HEK293 (cell line): ENCODE measurements around the gene RTN4.

Source experiments
- CTCF ChIA-PET: fragments of 350-600 bp; formaldehyde crosslinking; extraction: SDS; loops from one replicate; lab custom pipeline; 2021; ENCODE audit warnings: antibody characterized with exemption; lab: Yijun Ruan, JAX
- POLR2A ChIA-PET: fragments of 300-600 bp; formaldehyde crosslinking; extraction: SDS; loops from one replicate; lab custom pipeline; 2020; ENCODE audit warnings: antibody characterized with exemption, inconsistent platforms; lab: Yijun Ruan, JAX
- H3K27ac ChIP-seq: fragments of 200-500 bp; sonication (Bioruptor generic); 2 replicates; pipeline ENCODE4 v1.5.1; 2014; ENCODE audit warnings: low read depth, low read length, control low read depth, inconsistent platforms; ENCODE audit errors: extremely low read depth
- H3K36me3 ChIP-seq, 2 experiments: fragments of 200-500 bp in 1 of 2; sonication (Bioruptor generic) in 1 of 2; 1 replicate in 1 of 2; 2 replicates in 1 of 2; pipeline ENCODE4 v1.5.1; 2014 to 2017; ENCODE audit warnings: inconsistent platforms in 2 of 2, low read length in 2 of 2; ENCODE audit not compliant: control insufficient read depth in 2 of 2, insufficient read depth in 1 of 2
- H3K4me1 ChIP-seq: fragments of 200-500 bp; sonication (Bioruptor generic); 2 replicates; pipeline ENCODE4 v1.5.1; 2014; ENCODE audit warnings: mild to moderate bottlenecking, low read length, inconsistent platforms; ENCODE audit not compliant: control insufficient read depth, insufficient read depth
- H3K4me3 ChIP-seq: 2 replicates; pipeline ENCODE4 v1.5.1; 2011; ENCODE audit warnings: low read depth, mild to moderate bottlenecking, control low read depth, low read length, moderate library complexity
- H3K9me3 ChIP-seq: fragments of 200-500 bp; sonication (Bioruptor generic); 2 replicates; pipeline ENCODE4 v1.5.1; 2014; ENCODE audit warnings: low read depth, low read length, inconsistent platforms; ENCODE audit not compliant: control insufficient read depth, insufficient read depth
- BCL11A ChIP-seq: fragments of 450-650 bp; formaldehyde crosslinking; IDR thresholded peaks from 2 replicates; pipeline ENCODE4 v1.5.1; 2016; ENCODE audit warnings: low read depth, missing biosample characterization, missing genetic modification characterization
- MYNN ChIP-seq: fragments of 450-650 bp; formaldehyde crosslinking; IDR thresholded peaks from 2 replicates; pipeline ENCODE4 v1.5.1; 2016; ENCODE audit warnings: missing biosample characterization, missing genetic modification characterization, borderline replicate concordance
- REPIN1 ChIP-seq: fragments of 450-650 bp; formaldehyde crosslinking; IDR thresholded peaks from 2 replicates; pipeline ENCODE4 v1.5.1; 2017; ENCODE audit warnings: missing biosample characterization, missing genetic modification characterization, low read depth
- SP3 ChIP-seq: fragments of 450-650 bp; formaldehyde crosslinking; IDR thresholded peaks from 2 replicates; pipeline ENCODE4 v1.5.1; 2016; ENCODE audit warnings: missing biosample characterization, missing genetic modification characterization
- SP7 ChIP-seq: fragments of 450-650 bp; formaldehyde crosslinking; IDR thresholded peaks from 2 replicates; pipeline ENCODE4 v1.5.1; 2016; ENCODE audit warnings: missing biosample characterization, missing genetic modification characterization
- TRIM28 ChIP-seq: IDR thresholded peaks from 2 replicates; pipeline ENCODE4 v1.6.1; 2011; ENCODE audit warnings: low read length, control low read depth, borderline replicate concordance
- WT1 ChIP-seq: fragments of 450-650 bp; formaldehyde crosslinking; IDR thresholded peaks from 2 replicates; pipeline ENCODE4 v1.5.1; 2016; ENCODE audit warnings: missing biosample characterization, missing genetic modification characterization
- ZEB2 ChIP-seq: fragments of 450-650 bp; formaldehyde crosslinking; IDR thresholded peaks from 2 replicates; pipeline ENCODE4 v1.5.1; 2016; ENCODE audit warnings: missing biosample characterization, missing genetic modification characterization
- ZNF10 ChIP-seq: fragments of 450-650 bp; formaldehyde crosslinking; IDR thresholded peaks from 2 replicates; pipeline ENCODE4 v1.5.1; 2017; ENCODE audit warnings: missing biosample characterization, missing genetic modification characterization
- ZNF112 ChIP-seq: fragments of 450-650 bp; formaldehyde crosslinking; IDR thresholded peaks from 2 replicates; pipeline ENCODE4 v1.5.0; 2017; ENCODE audit warnings: missing biosample characterization, missing genetic modification characterization
- ZNF114 ChIP-seq: fragments of 450-650 bp; formaldehyde crosslinking; IDR thresholded peaks from 2 replicates; pipeline ENCODE4 v1.5.0; 2017; ENCODE audit warnings: missing biosample characterization, missing genetic modification characterization
- ZNF449 ChIP-seq: fragments of 450-650 bp; formaldehyde crosslinking; IDR thresholded peaks from 2 replicates; pipeline ENCODE4 v1.5.1; 2017; ENCODE audit warnings: missing biosample characterization, mild to moderate bottlenecking, missing genetic modification characterization, moderate library complexity
- ZNF488 ChIP-seq: fragments of 450-650 bp; formaldehyde crosslinking; IDR thresholded peaks from 2 replicates; pipeline ENCODE4 v1.5.1; 2016; ENCODE audit warnings: missing biosample characterization, missing genetic modification characterization
- ZNF664 ChIP-seq: fragments of 450-650 bp; formaldehyde crosslinking; IDR thresholded peaks from 2 replicates; pipeline ENCODE4 v1.5.1; 2016; ENCODE audit warnings: missing biosample characterization, missing genetic modification characterization
- ZNF785 ChIP-seq: fragments of 450-650 bp; formaldehyde crosslinking; IDR thresholded peaks from 2 replicates; pipeline ENCODE4 v1.5.1; 2016; ENCODE audit warnings: missing biosample characterization, missing genetic modification characterization
- ZNF791 ChIP-seq: fragments of 450-650 bp; formaldehyde crosslinking; IDR thresholded peaks from 2 replicates; pipeline ENCODE4 v1.5.1; 2016; ENCODE audit warnings: missing biosample characterization, missing genetic modification characterization
- ZSCAN18 ChIP-seq: fragments of 450-650 bp; formaldehyde crosslinking; IDR thresholded peaks from 2 replicates; pipeline ENCODE4 v1.5.1; 2016; ENCODE audit warnings: missing biosample characterization, missing genetic modification characterization
- TF ChIP-seq, protein P1 (sequence below): fragments of 450-650 bp; formaldehyde crosslinking; IDR thresholded peaks from 2 replicates; pipeline ENCODE4 v1.5.1; 2016; ENCODE audit warnings: missing biosample characterization, missing genetic modification characterization
- TF ChIP-seq, protein P2 (sequence below): fragments of 450-650 bp; formaldehyde crosslinking; IDR thresholded peaks from 2 replicates; pipeline ENCODE4 v1.5.1; 2016; ENCODE audit warnings: missing biosample characterization, missing genetic modification characterization
- TF ChIP-seq, protein P3 (sequence below): fragments of 450-650 bp; formaldehyde crosslinking; IDR thresholded peaks from 2 replicates; pipeline ENCODE4 v1.5.1; 2016; ENCODE audit warnings: missing biosample characterization, missing genetic modification characterization, low read depth

RTN4 gene

DNA sequence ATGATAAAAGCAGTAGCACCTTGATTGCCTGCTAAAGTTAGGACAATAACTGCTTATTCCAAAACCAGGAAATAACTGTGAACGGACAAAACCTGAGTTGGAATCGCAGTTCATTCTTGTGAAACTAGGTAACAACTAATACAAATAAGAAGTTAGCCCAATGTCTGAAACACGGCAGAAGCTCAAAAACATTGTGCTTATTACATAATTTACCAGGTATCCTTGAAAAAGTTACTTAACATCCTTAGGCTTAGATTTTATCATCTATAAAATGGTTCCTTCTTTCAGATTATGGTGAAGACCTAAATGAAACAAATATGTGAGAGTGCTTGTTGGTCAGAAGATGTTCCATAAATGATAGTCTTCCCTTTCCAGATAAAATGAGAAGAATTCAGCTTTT lies 32.4 kb downstream of the RTN4 start (continued):
- TF ChIP-seq BCL11A (tag by site-specific recombination) (no peak), ZNF449 (tag by site-specific recombination) (no peak)
- TF ChIP-seq, protein P1, sequence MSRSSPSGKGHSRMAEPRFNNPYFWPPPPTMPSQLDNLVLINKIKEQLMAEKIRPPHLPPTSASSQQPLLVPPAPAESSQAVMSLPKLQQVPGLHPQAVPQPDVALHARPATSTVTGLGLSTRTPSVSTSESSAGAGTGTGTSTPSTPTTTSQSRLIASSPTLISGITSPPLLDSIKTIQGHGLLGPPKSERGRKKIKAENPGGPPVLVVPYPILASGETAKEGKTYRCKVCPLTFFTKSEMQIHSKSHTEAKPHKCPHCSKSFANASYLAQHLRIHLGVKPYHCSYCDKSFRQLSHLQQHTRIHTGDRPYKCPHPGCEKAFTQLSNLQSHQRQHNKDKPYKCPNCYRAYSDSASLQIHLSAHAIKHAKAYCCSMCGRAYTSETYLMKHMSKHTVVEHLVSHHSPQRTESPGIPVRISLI, result no peak

DNA sequence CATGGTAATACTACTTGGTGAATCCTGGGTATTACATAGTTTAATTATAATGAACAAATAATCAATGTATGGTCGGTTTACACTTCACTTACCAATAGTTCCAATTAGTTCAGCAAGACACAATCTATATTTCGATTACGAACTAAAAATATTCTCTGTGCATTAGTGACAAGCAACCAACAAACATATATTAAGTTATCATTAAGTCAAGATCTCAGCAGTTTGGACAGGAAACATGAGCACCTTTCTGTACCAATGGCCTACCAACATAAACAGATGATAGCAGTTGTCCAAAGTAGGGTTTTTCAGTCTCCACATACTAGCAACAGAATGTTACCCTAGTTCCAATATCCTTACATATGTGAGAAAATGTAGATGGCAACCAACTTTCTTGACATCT lies 32.8 kb downstream of the RTN4 start:
- no peak overlapping the region for H3K27ac ChIP-seq
- H3K9me3 ChIP-seq, result no peaks in the 10 kb centered on the region
- H3K36me3 ChIP-seq, result no peaks in the 10 kb centered on the region
- POLR2A ChIA-PET, result no interaction called here
- H3K4me3 ChIP-seq, result no peak overlapping the region
- peaks cover 9% of the 10 kb centered on the region for H3K4me1 ChIP-seq
- CTCF ChIA-PET, result interaction anchor here (1.0 to 11.8 kb wide), 3 partner anchors 31 to 157 kb away, joined by 3 to 121 read pairs (median 32); no protein-coding TSS in a partner anchor
- TF ChIP-seq WT1 (tag by site-specific recombination), result no peak
- TF ChIP-seq ZNF112 (tag by site-specific recombination), result no peak
- no peak for TF ChIP-seq SP7 (tag by site-specific recombination)
- no peak for TF ChIP-seq MYNN (tag by site-specific recombination)
- no peak for TF ChIP-seq TRIM28
- no peak for TF ChIP-seq ZSCAN18 (tag by site-specific recombination)
- TF ChIP-seq ZNF114 (tag by site-specific recombination), result no peak
- TF ChIP-seq ZNF10 (tag by site-specific recombination), result no peak
- no peak for TF ChIP-seq REPIN1
- no peak for TF ChIP-seq ZNF488 (tag by site-specific recombination)
- no peak for TF ChIP-seq ZNF785
- TF ChIP-seq, protein P2, sequence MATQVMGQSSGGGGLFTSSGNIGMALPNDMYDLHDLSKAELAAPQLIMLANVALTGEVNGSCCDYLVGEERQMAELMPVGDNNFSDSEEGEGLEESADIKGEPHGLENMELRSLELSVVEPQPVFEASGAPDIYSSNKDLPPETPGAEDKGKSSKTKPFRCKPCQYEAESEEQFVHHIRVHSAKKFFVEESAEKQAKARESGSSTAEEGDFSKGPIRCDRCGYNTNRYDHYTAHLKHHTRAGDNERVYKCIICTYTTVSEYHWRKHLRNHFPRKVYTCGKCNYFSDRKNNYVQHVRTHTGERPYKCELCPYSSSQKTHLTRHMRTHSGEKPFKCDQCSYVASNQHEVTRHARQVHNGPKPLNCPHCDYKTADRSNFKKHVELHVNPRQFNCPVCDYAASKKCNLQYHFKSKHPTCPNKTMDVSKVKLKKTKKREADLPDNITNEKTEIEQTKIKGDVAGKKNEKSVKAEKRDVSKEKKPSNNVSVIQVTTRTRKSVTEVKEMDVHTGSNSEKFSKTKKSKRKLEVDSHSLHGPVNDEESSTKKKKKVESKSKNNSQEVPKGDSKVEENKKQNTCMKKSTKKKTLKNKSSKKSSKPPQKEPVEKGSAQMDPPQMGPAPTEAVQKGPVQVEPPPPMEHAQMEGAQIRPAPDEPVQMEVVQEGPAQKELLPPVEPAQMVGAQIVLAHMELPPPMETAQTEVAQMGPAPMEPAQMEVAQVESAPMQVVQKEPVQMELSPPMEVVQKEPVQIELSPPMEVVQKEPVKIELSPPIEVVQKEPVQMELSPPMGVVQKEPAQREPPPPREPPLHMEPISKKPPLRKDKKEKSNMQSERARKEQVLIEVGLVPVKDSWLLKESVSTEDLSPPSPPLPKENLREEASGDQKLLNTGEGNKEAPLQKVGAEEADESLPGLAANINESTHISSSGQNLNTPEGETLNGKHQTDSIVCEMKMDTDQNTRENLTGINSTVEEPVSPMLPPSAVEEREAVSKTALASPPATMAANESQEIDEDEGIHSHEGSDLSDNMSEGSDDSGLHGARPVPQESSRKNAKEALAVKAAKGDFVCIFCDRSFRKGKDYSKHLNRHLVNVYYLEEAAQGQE (tag by site-specific recombination), result no peak
- TF ChIP-seq ZEB2 (tag by site-specific recombination), result no peak
- TF ChIP-seq, protein P3, sequence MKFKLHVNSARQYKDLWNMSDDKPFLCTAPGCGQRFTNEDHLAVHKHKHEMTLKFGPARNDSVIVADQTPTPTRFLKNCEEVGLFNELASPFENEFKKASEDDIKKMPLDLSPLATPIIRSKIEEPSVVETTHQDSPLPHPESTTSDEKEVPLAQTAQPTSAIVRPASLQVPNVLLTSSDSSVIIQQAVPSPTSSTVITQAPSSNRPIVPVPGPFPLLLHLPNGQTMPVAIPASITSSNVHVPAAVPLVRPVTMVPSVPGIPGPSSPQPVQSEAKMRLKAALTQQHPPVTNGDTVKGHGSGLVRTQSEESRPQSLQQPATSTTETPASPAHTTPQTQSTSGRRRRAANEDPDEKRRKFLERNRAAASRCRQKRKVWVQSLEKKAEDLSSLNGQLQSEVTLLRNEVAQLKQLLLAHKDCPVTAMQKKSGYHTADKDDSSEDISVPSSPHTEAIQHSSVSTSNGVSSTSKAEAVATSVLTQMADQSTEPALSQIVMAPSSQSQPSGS, result no peak
- TF ChIP-seq SP3, result no peak
- TF ChIP-seq ZNF791 (tag by site-specific recombination), result no peak
- TF ChIP-seq ZNF664, result no peak
